ENCODE results near the gene CHD8. TPM values are rescaled to one million over a fixed set of nuclear protein-coding genes. Genes with fewer than 3 reads are reported as not detected.

Gene CHD8
- total RNA-seq, 1 experiment from 2014 or later: 93.1 TPM

GRCh38 chr14:21486640-21487087 lies 30.7 kb upstream of the CHD8 start:
- no peaks in the 10 kb centered on the region for H3K4me1 Mint-ChIP-seq (ENCODE audit: low read depth, unreplicated experiment)
- no peak overlapping the region for H3K4me3 Mint-ChIP-seq (ENCODE audit: low read depth, unreplicated experiment)
- no peak overlapping the region for H3K27ac Mint-ChIP-seq (ENCODE audit: unreplicated experiment)
- H3K36me3 Mint-ChIP-seq (ENCODE audit: insufficient read depth, unreplicated experiment): peaks cover 23% of the 10 kb centered on the region
- CTCF ChIA-PET: no interaction called here
- H3K27me3 Mint-ChIP-seq (ENCODE audit: unreplicated experiment): no peaks in the 10 kb centered on the region
- no peak for DNase-seq
- TF ChIP-seq CTCF (IDR thresholded peaks at IDR 0.05; ENCODE audit: unreplicated experiment): no peak
- no peaks in the 10 kb centered on the region for H3K9me3 Mint-ChIP-seq (ENCODE audit: low read depth, unreplicated experiment)
- intact Hi-C loops (cut with micrococcal nuclease; ENCODE audit: unreplicated experiment): no loop called here
- no TSS peak for BruUV-seq (replicated peaks)

GRCh38 chr14:21476925-21477681 lies 21.2 kb upstream of the CHD8 start, which contains the start of the genes RAB2B and TOX4:
Gene RAB2B, minus strand, starts transcription at chr14:21476959. Its CDS starts 87 bp downstream, at chr14:21476872.
Gene TOX4, plus strand, starts transcription at chr14:21477195. Its CDS starts 84 bp downstream, at chr14:21477279.
- no TSS peak for BruUV-seq (replicated peaks)
- peaks cover 8% of the 10 kb centered on the region for H3K4me1 Mint-ChIP-seq (ENCODE audit: low read depth, unreplicated experiment)
- peak; percentile 96 for DNase-seq
- intact Hi-C loops (cut with micrococcal nuclease; ENCODE audit: unreplicated experiment): no loop called here
- H3K27me3 Mint-ChIP-seq (ENCODE audit: unreplicated experiment): no peaks in the 10 kb centered on the region
- H3K36me3 Mint-ChIP-seq (ENCODE audit: insufficient read depth, unreplicated experiment): peaks cover 22% of the 10 kb centered on the region
- no peaks in the 10 kb centered on the region for H3K9me3 Mint-ChIP-seq (ENCODE audit: low read depth, unreplicated experiment)
- H3K4me3 Mint-ChIP-seq (ENCODE audit: low read depth, unreplicated experiment): peak within 1 kb of the TSS; percentile 77
- CTCF ChIA-PET: interaction anchor here (0.6 to 2.8 kb wide), 6 partner anchors 13 to 97 kb away, joined by 3 to 9 read pairs (median 4); partner anchors contain the start of genes CHD8 and METTL3
- peak within 1 kb of the TSS; percentile 75 for H3K27ac Mint-ChIP-seq (ENCODE audit: unreplicated experiment)
- peak; percentile 84 for TF ChIP-seq CTCF (IDR thresholded peaks at IDR 0.05; ENCODE audit: unreplicated experiment)

GRCh38 chr14:21476523-21476924 lies 20.6 kb upstream of the CHD8 start:
- H3K36me3 Mint-ChIP-seq (ENCODE audit: insufficient read depth, unreplicated experiment): peaks cover 22% of the 10 kb centered on the region
- peaks cover 8% of the 10 kb centered on the region for H3K4me1 Mint-ChIP-seq (ENCODE audit: low read depth, unreplicated experiment)
- no peaks in the 10 kb centered on the region for H3K27me3 Mint-ChIP-seq (ENCODE audit: unreplicated experiment)
- H3K9me3 Mint-ChIP-seq (ENCODE audit: low read depth, unreplicated experiment): no peaks in the 10 kb centered on the region
- BruUV-seq (replicated peaks): no TSS peak
- TF ChIP-seq CTCF (IDR thresholded peaks at IDR 0.05; ENCODE audit: unreplicated experiment): no peak
- CTCF ChIA-PET: interaction anchor here (0.6 to 2.8 kb wide), 4 partner anchors 14 to 178 kb away, joined by 3 to 9 read pairs (median 6); partner anchors contain the start of genes CHD8 and METTL3
- peak; percentile 77 for DNase-seq
- peak overlapping the region; percentile 77 for H3K4me3 Mint-ChIP-seq (ENCODE audit: low read depth, unreplicated experiment)
- intact Hi-C loops (cut with micrococcal nuclease; ENCODE audit: unreplicated experiment): no loop called here
- peak overlapping the region; percentile 75 for H3K27ac Mint-ChIP-seq (ENCODE audit: unreplicated experiment)

- DNase-seq: no peak
- Mint-ChIP-seq H3K27me3 (ENCODE audit: unreplicated experiment) (no peaks in the 10 kb centered on the region), H3K4me1 (ENCODE audit: low read depth, unreplicated experiment) (peaks cover 8% of the 10 kb centered on the region), H3K36me3 (ENCODE audit: insufficient read depth, unreplicated experiment) (peaks cover 22% of the 10 kb centered on the region), H3K27ac (ENCODE audit: unreplicated experiment) (peak overlapping the region; percentile 75), H3K4me3 (ENCODE audit: low read depth, unreplicated experiment) (peak overlapping the region; percentile 77), H3K9me3 (ENCODE audit: low read depth, unreplicated experiment) (no peaks in the 10 kb centered on the region)
- intact Hi-C loops (cut with micrococcal nuclease; ENCODE audit: unreplicated experiment): no loop called here
- no peak for TF ChIP-seq CTCF (IDR thresholded peaks at IDR 0.05; ENCODE audit: unreplicated experiment)
- CTCF ChIA-PET: interaction anchor here (0.6 to 2.8 kb wide), 4 partner anchors 14 to 177 kb away, joined by 3 to 9 read pairs (median 6); partner anchors contain the start of genes CHD8 and METTL3
- TSS peak; percentile 73 for BruUV-seq (replicated peaks)
These were observed 20.0 kb upstream of the CHD8 start for GRCh38 chr14:21475767-21476522.

Data from Calu3 (cell line).